Measurements from ENCODE around the gene INO80B. TPM values are rescaled to one million over a fixed set of nuclear protein-coding genes. Genes with fewer than 3 reads are reported as not detected.
"Not testable (repeated sequence)": the region's sequence is repeated elsewhere in the genome, so short reads cannot be mapped to it uniquely, and the experiment has no call there.

The INO80B gene
- total RNA-seq, 4 donors from 2014 or later = 15.9 to 75.9 (median 36.0) TPM

DNA sequence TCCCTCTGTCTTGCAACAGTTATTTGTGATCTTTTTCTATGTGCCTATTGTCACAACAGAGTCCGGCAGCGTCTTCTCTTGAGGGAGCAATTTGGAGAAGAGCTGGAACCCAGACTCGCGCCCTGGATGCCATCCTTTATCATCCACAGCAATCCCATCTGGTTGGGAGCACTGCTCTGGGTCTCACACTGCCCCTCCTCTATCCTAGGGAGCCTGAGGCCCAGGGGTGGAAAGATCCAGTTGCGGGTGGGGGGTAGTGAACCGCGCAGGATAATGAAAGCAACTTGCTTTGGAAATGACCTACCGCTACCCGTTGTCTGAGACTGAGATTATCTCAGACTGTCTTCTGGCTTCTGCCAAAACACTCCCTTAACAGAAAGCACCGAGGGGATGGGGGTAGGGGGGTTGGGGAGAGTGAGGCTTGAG, 4.1 kb downstream of the INO80B start:
- Histone ChIP-seq H3K36me3 (peaks cover 22% of the 10 kb centered on the region), H3K9me3 (no peaks in the 10 kb centered on the region), H3K4me1 (peaks cover 45% of the 10 kb centered on the region), H3K4me3 (peak overlapping the region; percentile 61), H3K27ac (peak overlapping the region; percentile 77), H3K27me3 (no peaks in the 10 kb centered on the region)
- DNase-seq (ENCODE audit: low spot score in 2 of 2) = no peak
- WGBS = 0% methylated on average over 10 of the region's 10 CpGs
- TF ChIP-seq EP300 (IDR thresholded peaks at IDR 0.05) (no peak), POLR2A (IDR thresholded peaks at IDR 0.05) (no peak), POLR2AphosphoS5 (IDR thresholded peaks at IDR 0.05) (no peak)
- TF ChIP-seq, protein P1, sequence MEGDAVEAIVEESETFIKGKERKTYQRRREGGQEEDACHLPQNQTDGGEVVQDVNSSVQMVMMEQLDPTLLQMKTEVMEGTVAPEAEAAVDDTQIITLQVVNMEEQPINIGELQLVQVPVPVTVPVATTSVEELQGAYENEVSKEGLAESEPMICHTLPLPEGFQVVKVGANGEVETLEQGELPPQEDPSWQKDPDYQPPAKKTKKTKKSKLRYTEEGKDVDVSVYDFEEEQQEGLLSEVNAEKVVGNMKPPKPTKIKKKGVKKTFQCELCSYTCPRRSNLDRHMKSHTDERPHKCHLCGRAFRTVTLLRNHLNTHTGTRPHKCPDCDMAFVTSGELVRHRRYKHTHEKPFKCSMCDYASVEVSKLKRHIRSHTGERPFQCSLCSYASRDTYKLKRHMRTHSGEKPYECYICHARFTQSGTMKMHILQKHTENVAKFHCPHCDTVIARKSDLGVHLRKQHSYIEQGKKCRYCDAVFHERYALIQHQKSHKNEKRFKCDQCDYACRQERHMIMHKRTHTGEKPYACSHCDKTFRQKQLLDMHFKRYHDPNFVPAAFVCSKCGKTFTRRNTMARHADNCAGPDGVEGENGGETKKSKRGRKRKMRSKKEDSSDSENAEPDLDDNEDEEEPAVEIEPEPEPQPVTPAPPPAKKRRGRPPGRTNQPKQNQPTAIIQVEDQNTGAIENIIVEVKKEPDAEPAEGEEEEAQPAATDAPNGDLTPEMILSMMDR (IDR thresholded peaks at IDR 0.05) = no peak

DNA sequence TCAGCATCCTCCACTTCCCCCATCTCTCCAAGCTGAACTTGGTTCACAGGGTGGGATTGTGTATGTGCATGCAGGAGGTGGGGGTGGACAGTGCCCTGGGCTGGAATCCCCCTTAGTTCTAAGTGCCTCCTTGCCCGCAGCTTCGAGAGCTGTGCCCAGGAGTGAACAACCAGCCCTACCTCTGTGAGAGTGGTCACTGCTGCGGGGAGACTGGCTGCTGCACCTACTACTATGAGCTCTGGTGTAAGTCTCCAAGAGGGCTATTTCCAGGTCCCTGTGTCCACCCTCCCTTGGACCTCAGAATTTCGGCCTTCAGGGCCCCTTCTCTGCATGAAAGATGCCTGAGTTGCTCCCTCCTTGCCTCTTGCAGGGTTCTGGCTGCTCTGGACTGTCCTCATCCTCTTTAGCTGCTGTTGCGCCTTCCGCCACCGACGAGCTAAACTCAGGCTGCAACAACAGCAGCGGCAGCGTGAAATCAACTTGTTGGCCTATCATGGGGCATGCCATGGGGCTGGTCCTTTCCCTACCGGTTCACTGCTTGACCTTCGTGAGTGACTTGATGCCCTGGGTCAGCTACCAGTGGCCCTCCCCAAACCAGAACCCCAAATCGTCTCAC, 4.7 kb downstream of the INO80B start:
- not testable (repeated sequence) for H3K27ac ChIP-seq; DNase-seq (ENCODE audit: low spot score in 2 of 2); H3K9me3 ChIP-seq; H3K27me3 ChIP-seq
- peaks cover 48% of the 10 kb centered on the region for H3K4me1 ChIP-seq
- H3K4me3 ChIP-seq = peak overlapping the region; percentile 61
- H3K36me3 ChIP-seq = peaks cover 22% of the 10 kb centered on the region
- 72% methylated on average over 13 of the region's 13 CpGs for WGBS

DNA sequence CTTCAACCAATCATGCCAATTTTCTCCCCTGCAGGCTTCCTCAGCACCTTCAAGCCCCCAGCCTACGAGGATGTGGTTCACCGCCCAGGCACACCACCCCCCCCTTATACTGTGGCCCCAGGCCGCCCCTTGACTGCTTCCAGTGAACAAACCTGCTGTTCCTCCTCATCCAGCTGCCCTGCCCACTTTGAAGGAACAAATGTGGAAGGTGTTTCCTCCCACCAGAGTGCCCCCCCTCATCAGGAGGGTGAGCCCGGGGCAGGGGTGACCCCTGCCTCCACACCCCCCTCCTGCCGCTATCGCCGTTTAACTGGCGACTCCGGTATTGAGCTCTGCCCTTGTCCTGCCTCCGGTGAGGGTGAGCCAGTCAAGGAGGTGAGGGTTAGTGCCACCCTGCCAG, 5.3 kb downstream of the INO80B start:
- H3K9me3 ChIP-seq; DNase-seq (ENCODE audit: low spot score in 2 of 2); H3K4me3 ChIP-seq; H3K27ac ChIP-seq; H3K27me3 ChIP-seq: not testable (repeated sequence)
- 69% methylated on average over 8 of the region's 10 CpGs for WGBS
- peaks cover 22% of the 10 kb centered on the region for H3K36me3 ChIP-seq
- peaks cover 47% of the 10 kb centered on the region for H3K4me1 ChIP-seq

DNA sequence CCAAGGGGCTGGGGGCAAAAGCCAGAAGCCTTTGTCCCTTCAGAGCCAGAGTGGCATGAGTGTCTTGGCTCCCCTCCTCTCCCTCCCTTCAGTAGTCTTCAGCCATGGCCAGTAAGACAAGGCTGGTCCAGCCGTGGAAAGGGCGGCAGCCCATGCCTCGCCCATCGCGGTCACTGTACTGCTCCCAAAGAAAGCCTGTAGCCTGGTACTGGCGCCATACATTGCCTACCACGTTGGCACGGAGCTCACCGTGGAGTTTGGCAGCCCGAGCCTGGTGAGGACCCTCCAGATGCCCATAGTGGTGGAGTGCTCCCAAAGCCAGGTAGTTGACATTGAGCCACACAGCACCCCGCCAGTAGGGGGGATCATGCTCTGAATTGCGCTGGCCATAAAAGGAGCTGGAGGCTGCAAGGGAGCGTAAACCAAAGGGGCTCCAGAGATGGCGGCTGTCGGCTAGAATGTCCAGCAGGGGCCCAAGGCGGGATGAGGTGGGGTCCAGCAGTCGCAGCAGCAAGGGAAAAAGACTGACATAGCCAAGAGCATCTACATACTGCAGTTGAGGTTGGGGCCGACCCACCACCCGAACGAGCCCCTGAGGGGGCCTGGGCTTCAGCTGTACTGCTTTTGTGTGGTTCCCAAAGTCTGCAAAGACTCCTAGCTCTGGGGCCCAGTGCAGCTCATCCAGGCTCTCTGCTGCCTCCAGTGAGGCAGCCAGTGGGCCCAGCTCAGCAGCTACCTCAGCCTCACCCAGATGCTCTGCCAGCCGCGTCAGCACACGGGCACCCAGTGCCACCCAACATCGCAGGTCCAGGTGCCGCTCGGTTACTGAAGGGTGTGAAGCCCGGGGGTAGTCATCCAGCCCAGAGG, 6.5 kb downstream of the INO80B start:
- no peak for DNase-seq (ENCODE audit: low spot score in 2 of 2)
- H3K27me3 ChIP-seq = no peaks in the 10 kb centered on the region
- TF ChIP-seq, protein P1 (IDR thresholded peaks at IDR 0.05) = no peak
- no peak for TF ChIP-seq POLR2AphosphoS5 (IDR thresholded peaks at IDR 0.05)
- no peak for TF ChIP-seq EP300 (IDR thresholded peaks at IDR 0.05)
- no peak for TF ChIP-seq POLR2A (IDR thresholded peaks at IDR 0.05)
- H3K9me3 ChIP-seq = no peaks in the 10 kb centered on the region
- H3K27ac ChIP-seq = no peak overlapping the region
- H3K4me3 ChIP-seq = no peak overlapping the region
- 93% methylated on average over 18 of the region's 27 CpGs for WGBS
- H3K4me1 ChIP-seq = peaks cover 39% of the 10 kb centered on the region
- H3K36me3 ChIP-seq = peaks cover 22% of the 10 kb centered on the region

DNA sequence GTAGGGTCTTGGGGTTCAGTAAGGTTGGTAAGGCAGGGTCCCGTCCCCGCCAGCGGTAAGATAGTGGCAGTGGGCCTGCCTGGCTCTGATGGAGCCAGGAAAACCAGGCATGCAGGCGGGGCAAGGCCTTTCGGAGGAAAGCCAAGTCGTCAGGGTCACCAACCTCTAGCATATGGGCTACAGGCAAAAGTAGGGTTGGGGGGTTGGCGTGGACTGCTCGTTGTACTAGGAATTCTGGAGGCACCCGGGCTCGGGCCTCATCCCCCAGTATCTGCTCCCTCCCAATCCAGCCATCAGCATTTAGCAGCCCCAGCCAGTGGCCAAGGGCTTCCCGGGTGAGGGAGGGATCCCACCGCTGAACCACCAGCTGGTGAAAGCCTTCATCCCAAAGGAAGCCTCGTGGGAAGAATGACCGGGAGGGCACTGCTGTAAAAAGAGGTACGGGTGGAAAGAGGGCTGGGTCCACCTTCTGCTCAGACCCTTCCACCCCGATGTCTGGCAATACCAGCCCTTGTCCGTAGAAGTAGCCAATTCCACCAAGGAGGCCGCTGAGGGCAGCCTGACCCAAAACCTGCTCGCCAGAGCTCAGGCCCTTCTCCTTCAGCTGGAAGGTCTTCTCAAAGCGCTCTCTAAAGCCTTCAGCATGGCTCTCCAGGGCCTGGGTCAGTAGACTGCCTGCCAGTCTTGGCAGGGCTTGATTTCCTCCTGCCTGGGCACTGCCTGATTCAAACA, 7.3 kb downstream of the INO80B start:
- no peak for DNase-seq (ENCODE audit: low spot score in 2 of 2)
- WGBS = 84% methylated on average over 16 of the region's 20 CpGs
- Histone ChIP-seq H3K9me3 (no peaks in the 10 kb centered on the region), H3K36me3 (peaks cover 22% of the 10 kb centered on the region), H3K4me3 (no peak overlapping the region), H3K27ac (no peak overlapping the region), H3K27me3 (no peaks in the 10 kb centered on the region), H3K4me1 (peaks cover 31% of the 10 kb centered on the region)
- no peak for TF ChIP-seq POLR2AphosphoS5 (IDR thresholded peaks at IDR 0.05)
- TF ChIP-seq POLR2A (IDR thresholded peaks at IDR 0.05) = no peak
- no peak for TF ChIP-seq EP300 (IDR thresholded peaks at IDR 0.05)
- TF ChIP-seq, protein P1 (IDR thresholded peaks at IDR 0.05) = no peak

DNA sequence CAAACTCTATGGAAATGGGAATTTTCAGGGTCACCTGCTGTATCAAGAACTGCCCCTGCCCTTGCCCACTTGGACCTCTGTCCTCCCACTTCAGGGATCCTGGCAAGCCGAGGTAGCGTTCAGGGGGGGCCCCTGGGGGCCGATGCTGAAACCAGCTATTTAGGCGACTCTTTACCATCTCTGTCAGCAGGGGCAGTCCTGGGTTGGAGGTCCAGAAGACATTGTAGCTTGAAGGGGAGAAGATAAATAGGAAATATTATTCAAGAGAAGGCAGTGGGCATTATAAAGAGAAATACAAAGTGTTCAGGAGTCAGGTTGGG, 7.9 kb downstream of the INO80B start:
- Histone ChIP-seq H3K4me1 (peaks cover 30% of the 10 kb centered on the region), H3K36me3 (peaks cover 22% of the 10 kb centered on the region), H3K9me3 (no peaks in the 10 kb centered on the region), H3K27me3 (no peaks in the 10 kb centered on the region), H3K27ac (no peak overlapping the region), H3K4me3 (no peak overlapping the region)
- no peak for DNase-seq (ENCODE audit: low spot score in 2 of 2)
- 87% methylated on average over 4 of the region's 4 CpGs for WGBS
- no peak for TF ChIP-seq POLR2A (IDR thresholded peaks at IDR 0.05)
